Prostate gland (tissue), 2 donors: ENCODE results near the gene CCDC34.

Experiments
- CTCF ChIP-seq, 4 experiments: fragments of 200-600 bp in 2 of 4; fragments of 450-650 bp in 2 of 4; sonication (generic) in 2 of 4; IDR thresholded peaks; 1 replicate in 3 of 4; 2 replicates in 1 of 4; pipeline ENCODE4 v1.5.1; 2016 to 2019; ENCODE audit warnings: antibody characterized with exemption in 4 of 4, mild to moderate bottlenecking in 2 of 4, moderate library complexity in 2 of 4
- POLR2A ChIP-seq: fragments of 450-650 bp; IDR thresholded peaks from one replicate; pipeline ENCODE4 v1.6.1; 2016; ENCODE audit warnings: antibody characterized with exemption, mild to moderate bottlenecking
- POLR2AphosphoS5 ChIP-seq: sonication (generic); formaldehyde crosslinking; IDR thresholded peaks from one replicate; pipeline ENCODE4 v1.6.1; 2017; ENCODE audit warnings: antibody characterized with exemption

GRCh38 chr11:27294654-27295053 is 68.4 kb downstream of the CCDC34 start:
- TF ChIP-seq CTCF (IDR thresholded peaks at IDR 0.05) (no peak), POLR2A (no peak), POLR2AphosphoS5 (no peak)
